ENCODE measurements around the gene AGXT.

The AGXT gene

GRCh38 chr2:240888890-240889573, 20.4 kb downstream of the AGXT start:
- no peak overlapping the region for H3K4me3 ChIP-seq (IDR thresholded peaks at IDR 0.05; ENCODE audit: insufficient read depth, low read depth, low read length)
- H3K9ac ChIP-seq = no peak overlapping the region
- H3K27me3 ChIP-seq (ENCODE audit: insufficient read depth, low read depth) = peaks cover 3% of the 10 kb centered on the region; the same call in 1 of the 2 replicates
- H4K20me1 ChIP-seq (ENCODE audit: insufficient read depth) = no peaks in the 10 kb centered on the region
- no peak overlapping the region for H3K4me2 ChIP-seq
- H3K27ac ChIP-seq = no peak overlapping the region
- no peaks in the 10 kb centered on the region for H3K36me3 ChIP-seq (ENCODE audit: insufficient read depth)
- TF ChIP-seq CTCF (conservative IDR thresholded peaks at IDR 0.05; ENCODE audit: low read depth, low read length) = no peak
- no peaks in the 10 kb centered on the region for H3K79me2 ChIP-seq (ENCODE audit: insufficient read depth, low read depth)
- no peak overlapping the region for H2AFZ ChIP-seq (ENCODE audit: low read depth)
- no peaks in the 10 kb centered on the region for H3K4me1 ChIP-seq (ENCODE audit: low read depth, poor library complexity, severe bottlenecking)

- no peak overlapping the region for H3K9ac ChIP-seq
- H3K4me1 ChIP-seq (ENCODE audit: low read depth, poor library complexity, severe bottlenecking) = no peaks in the 10 kb centered on the region
- no peak overlapping the region for H3K4me2 ChIP-seq
Measured at GRCh38 chr2:240889601-240890560, 21.3 kb downstream of the AGXT start.

GRCh38 chr2:240890691-240891090, 22.1 kb downstream of the AGXT start:
- H3K27ac ChIP-seq = no peak overlapping the region
- peaks cover 3% of the 10 kb centered on the region; the same call in 1 of the 2 replicates for H3K27me3 ChIP-seq (ENCODE audit: insufficient read depth, low read depth)
- no peaks in the 10 kb centered on the region for H3K36me3 ChIP-seq (ENCODE audit: insufficient read depth)
- H3K9ac ChIP-seq = no peak overlapping the region
- no peak overlapping the region for H2AFZ ChIP-seq (ENCODE audit: low read depth)
- H3K4me1 ChIP-seq (ENCODE audit: low read depth, poor library complexity, severe bottlenecking) = no peaks in the 10 kb centered on the region
- no peaks in the 10 kb centered on the region for H3K79me2 ChIP-seq (ENCODE audit: insufficient read depth, low read depth)
- H4K20me1 ChIP-seq (ENCODE audit: insufficient read depth) = no peaks in the 10 kb centered on the region
- no peak for TF ChIP-seq CTCF (conservative IDR thresholded peaks at IDR 0.05; ENCODE audit: low read depth, low read length)
- no peak overlapping the region for H3K4me2 ChIP-seq
- H3K4me3 ChIP-seq (IDR thresholded peaks at IDR 0.05; ENCODE audit: insufficient read depth, low read depth, low read length) = no peak overlapping the region

More at GRCh38 chr2:240889601-240890560, 21.3 kb downstream of the AGXT start:
- H4K20me1 ChIP-seq (ENCODE audit: insufficient read depth) = no peaks in the 10 kb centered on the region
- H3K36me3 ChIP-seq (ENCODE audit: insufficient read depth) = no peaks in the 10 kb centered on the region
- H3K79me2 ChIP-seq (ENCODE audit: insufficient read depth, low read depth) = no peaks in the 10 kb centered on the region
- H2AFZ ChIP-seq (ENCODE audit: low read depth) = no peak overlapping the region
- TF ChIP-seq CTCF (conservative IDR thresholded peaks at IDR 0.05; ENCODE audit: low read depth, low read length) = no peak
- peaks cover 3% of the 10 kb centered on the region; the same call in 1 of the 2 replicates for H3K27me3 ChIP-seq (ENCODE audit: insufficient read depth, low read depth)
- H3K4me3 ChIP-seq (IDR thresholded peaks at IDR 0.05; ENCODE audit: insufficient read depth, low read depth, low read length) = no peak overlapping the region
- H3K27ac ChIP-seq = no peak overlapping the region

- TF ChIP-seq CTCF (conservative IDR thresholded peaks at IDR 0.05; ENCODE audit: low read depth, low read length) = no peak
Measured at GRCh38 chr2:240891492-240892340, 23.1 kb downstream of the AGXT start.

More at GRCh38 chr2:240891492-240892340, 23.1 kb downstream of the AGXT start:
- no peak overlapping the region for H2AFZ ChIP-seq (ENCODE audit: low read depth)
- H3K4me1 ChIP-seq (ENCODE audit: low read depth, poor library complexity, severe bottlenecking) = no peaks in the 10 kb centered on the region
- H3K4me2 ChIP-seq = no peak overlapping the region
- H3K9ac ChIP-seq = no peak overlapping the region
- peaks cover 3% of the 10 kb centered on the region; the same call in 1 of the 2 replicates for H3K27me3 ChIP-seq (ENCODE audit: insufficient read depth, low read depth)
- H3K27ac ChIP-seq = no peak overlapping the region
- H3K4me3 ChIP-seq (IDR thresholded peaks at IDR 0.05; ENCODE audit: insufficient read depth, low read depth, low read length) = no peak overlapping the region
- H4K20me1 ChIP-seq (ENCODE audit: insufficient read depth) = no peaks in the 10 kb centered on the region
- H3K79me2 ChIP-seq (ENCODE audit: insufficient read depth, low read depth) = no peaks in the 10 kb centered on the region
- H3K36me3 ChIP-seq (ENCODE audit: insufficient read depth) = no peaks in the 10 kb centered on the region

Measured in KMS-11 (cell line).